Esophagus muscularis mucosa (tissue), 3 donors: Measurements from ENCODE around the gene LRRC4C.

Experiments
- CTCF ChIP-seq, 3 experiments: fragments of 200-600 bp in 2 of 3; fragments of 450-650 bp in 1 of 3; sonication (generic) in 2 of 3; IDR thresholded peaks; one replicate each; pipeline ENCODE4 v1.5.1; 2017 to 2019; ENCODE audit warnings: antibody characterized with exemption in 3 of 3, mild to moderate bottlenecking in 2 of 3, moderate library complexity in 1 of 3
- POLR2AphosphoS5 ChIP-seq, 2 donors: sonication (generic); formaldehyde crosslinking; IDR thresholded peaks; one replicate each; pipeline ENCODE4 v1.6.1; 2017; ENCODE audit warnings: antibody characterized with exemption in 2 of 2

GRCh38 chr11:41065432-41065831, 394.0 kb downstream of the LRRC4C start:
- no peak for TF ChIP-seq CTCF (IDR thresholded peaks at IDR 0.05)
- no peak for TF ChIP-seq POLR2AphosphoS5 (IDR thresholded peaks at IDR 0.05)
